ENCODE data around the gene SMIM5. TPM values are rescaled to one million over a fixed set of nuclear protein-coding genes. Genes with fewer than 3 reads are reported as not detected.

Gene SMIM5
- polyA plus RNA-seq, 1 donor from 2014 or later = 0.59 TPM

DNA sequence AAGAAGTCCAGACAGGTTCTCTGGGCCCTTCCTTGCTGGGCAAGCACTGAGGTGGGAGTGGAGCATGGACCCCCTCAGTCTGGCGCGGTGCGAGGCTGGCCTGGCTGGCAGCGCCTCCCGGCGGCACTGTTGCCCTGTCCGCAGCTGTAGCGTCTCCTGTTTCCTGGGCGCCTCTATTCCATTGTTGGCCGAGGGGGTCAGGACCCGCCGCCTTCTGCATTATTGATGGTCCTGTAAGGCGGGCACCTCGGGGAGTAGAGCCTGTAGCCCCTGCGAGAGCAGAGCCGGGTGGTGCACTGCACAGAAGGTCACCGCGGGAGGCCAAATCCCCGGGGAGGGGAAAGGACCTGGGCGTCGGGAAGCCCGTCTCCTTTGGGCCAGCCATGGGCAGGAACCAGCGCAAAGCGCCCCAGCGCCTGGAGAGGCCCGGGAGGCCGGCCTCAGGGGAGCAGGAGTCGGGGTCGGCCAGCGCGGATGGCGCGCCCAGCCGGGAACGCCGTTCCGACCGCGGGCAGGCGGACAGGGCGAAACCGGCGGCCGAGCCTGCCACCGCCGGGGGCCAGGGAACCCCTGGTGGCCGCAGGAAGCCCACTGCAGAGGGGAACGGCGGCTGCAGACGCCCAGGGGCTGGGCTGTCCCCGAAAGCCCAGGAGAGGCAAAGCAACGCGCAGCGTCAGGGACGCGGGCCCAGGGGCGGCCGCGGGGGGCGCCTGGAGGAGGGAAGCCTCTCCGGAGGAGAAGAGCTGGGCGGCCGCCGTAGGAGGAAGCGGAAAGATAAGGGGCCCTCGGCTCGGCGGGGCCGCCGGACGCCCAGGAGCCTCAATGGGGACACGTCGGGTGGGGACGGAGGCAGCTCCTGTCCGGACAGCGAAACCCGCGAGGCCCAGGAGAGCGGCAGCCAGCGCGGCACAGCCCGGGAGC, 45.3 kb upstream of the SMIM5 start, which contains the start of gene MYO15B:
Gene MYO15B (plus strand): TSS at position 126 of the 921 bp plus-strand sequence. CDS start 258 bp downstream, at position 384.
- H3K4me2 ChIP-seq (ENCODE audit: low read length) = no peak within 1 kb of the TSS

DNA sequence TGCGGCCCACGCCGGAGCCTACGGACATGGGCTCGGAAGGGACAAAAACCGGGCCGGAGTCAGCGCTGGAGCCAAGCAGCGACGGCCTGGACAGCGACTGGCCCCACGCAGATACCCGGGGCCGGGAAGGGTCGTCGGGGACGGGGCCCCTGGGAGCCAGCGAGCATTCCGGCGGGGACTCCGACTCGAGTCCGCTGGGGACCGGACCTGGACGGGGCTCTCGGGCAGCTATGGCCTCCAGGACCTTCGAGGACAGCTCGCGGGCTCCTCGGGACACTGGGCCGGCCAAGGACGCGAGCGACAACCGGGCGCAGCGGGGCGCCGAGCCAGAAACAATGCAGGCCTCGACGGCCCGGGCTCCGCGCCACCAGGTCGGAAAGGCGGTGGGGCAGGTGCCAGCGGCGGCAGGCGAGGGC, 44.6 kb upstream of the SMIM5 start:
- H3K9ac ChIP-seq (ENCODE audit: low read length) = no peak overlapping the region
- no peaks in the 10 kb centered on the region for H3K79me2 ChIP-seq (replicated peaks; ENCODE audit: insufficient read depth, low read length)
- no peaks in the 10 kb centered on the region for H3K9me3 ChIP-seq (ENCODE audit: low read length)
- H3K27ac ChIP-seq (ENCODE audit: low read length) = no peak overlapping the region
- H3F3A ChIP-seq (ENCODE audit: insufficient read depth, low read length, poor library complexity, severe bottlenecking) = no peaks in the 10 kb centered on the region
- peaks cover 25% of the 10 kb centered on the region for H3K27me3 ChIP-seq (ENCODE audit: insufficient read depth, low read depth, low read length)
- no peaks in the 10 kb centered on the region for H3K36me3 ChIP-seq (ENCODE audit: insufficient read depth, low read length)
- no peaks in the 10 kb centered on the region for H4K20me1 ChIP-seq (ENCODE audit: insufficient read depth)
- no peak overlapping the region for H3K4me2 ChIP-seq (ENCODE audit: low read length)
- H2AFZ ChIP-seq (ENCODE audit: low read depth, low read length) = no peak overlapping the region
- H3K4me3 ChIP-seq (ENCODE audit: low read length) = peak overlapping the region; percentile 35
- H3K9me2 ChIP-seq (ENCODE audit: insufficient read depth, low read length) = no peaks in the 10 kb centered on the region
- TF ChIP-seq, protein P1, sequence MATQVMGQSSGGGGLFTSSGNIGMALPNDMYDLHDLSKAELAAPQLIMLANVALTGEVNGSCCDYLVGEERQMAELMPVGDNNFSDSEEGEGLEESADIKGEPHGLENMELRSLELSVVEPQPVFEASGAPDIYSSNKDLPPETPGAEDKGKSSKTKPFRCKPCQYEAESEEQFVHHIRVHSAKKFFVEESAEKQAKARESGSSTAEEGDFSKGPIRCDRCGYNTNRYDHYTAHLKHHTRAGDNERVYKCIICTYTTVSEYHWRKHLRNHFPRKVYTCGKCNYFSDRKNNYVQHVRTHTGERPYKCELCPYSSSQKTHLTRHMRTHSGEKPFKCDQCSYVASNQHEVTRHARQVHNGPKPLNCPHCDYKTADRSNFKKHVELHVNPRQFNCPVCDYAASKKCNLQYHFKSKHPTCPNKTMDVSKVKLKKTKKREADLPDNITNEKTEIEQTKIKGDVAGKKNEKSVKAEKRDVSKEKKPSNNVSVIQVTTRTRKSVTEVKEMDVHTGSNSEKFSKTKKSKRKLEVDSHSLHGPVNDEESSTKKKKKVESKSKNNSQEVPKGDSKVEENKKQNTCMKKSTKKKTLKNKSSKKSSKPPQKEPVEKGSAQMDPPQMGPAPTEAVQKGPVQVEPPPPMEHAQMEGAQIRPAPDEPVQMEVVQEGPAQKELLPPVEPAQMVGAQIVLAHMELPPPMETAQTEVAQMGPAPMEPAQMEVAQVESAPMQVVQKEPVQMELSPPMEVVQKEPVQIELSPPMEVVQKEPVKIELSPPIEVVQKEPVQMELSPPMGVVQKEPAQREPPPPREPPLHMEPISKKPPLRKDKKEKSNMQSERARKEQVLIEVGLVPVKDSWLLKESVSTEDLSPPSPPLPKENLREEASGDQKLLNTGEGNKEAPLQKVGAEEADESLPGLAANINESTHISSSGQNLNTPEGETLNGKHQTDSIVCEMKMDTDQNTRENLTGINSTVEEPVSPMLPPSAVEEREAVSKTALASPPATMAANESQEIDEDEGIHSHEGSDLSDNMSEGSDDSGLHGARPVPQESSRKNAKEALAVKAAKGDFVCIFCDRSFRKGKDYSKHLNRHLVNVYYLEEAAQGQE (IDR thresholded peaks at IDR 0.05; ENCODE audit: borderline replicate concordance) = no peak
- TF ChIP-seq POLR2AphosphoS5 (IDR thresholded peaks at IDR 0.05) (no peak), TAF1 (IDR thresholded peaks at IDR 0.05; ENCODE audit: low read depth) (no peak), EZH2 (IDR thresholded peaks at IDR 0.05; ENCODE audit: borderline replicate concordance, insufficient read depth, low read length, poor library complexity, severe bottlenecking) (no peak), SMC3 (conservative IDR thresholded peaks at IDR 0.05; ENCODE audit: poor library complexity) (no peak), RAD21 (conservative IDR thresholded peaks at IDR 0.05) (no peak), MXI1 (conservative IDR thresholded peaks at IDR 0.05; ENCODE audit: poor library complexity, severe bottlenecking) (no peak)
- TF ChIP-seq, protein P2, sequence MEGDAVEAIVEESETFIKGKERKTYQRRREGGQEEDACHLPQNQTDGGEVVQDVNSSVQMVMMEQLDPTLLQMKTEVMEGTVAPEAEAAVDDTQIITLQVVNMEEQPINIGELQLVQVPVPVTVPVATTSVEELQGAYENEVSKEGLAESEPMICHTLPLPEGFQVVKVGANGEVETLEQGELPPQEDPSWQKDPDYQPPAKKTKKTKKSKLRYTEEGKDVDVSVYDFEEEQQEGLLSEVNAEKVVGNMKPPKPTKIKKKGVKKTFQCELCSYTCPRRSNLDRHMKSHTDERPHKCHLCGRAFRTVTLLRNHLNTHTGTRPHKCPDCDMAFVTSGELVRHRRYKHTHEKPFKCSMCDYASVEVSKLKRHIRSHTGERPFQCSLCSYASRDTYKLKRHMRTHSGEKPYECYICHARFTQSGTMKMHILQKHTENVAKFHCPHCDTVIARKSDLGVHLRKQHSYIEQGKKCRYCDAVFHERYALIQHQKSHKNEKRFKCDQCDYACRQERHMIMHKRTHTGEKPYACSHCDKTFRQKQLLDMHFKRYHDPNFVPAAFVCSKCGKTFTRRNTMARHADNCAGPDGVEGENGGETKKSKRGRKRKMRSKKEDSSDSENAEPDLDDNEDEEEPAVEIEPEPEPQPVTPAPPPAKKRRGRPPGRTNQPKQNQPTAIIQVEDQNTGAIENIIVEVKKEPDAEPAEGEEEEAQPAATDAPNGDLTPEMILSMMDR (IDR thresholded peaks at IDR 0.05; ENCODE audit: poor library complexity, severe bottlenecking) = no peak

More for the DNA sequence above, 45.3 kb upstream of the SMIM5 start, which contains the start of gene MYO15B:
- Histone ChIP-seq H3K9me3 (ENCODE audit: low read length) (no peaks in the 10 kb centered on the region), H4K20me1 (ENCODE audit: insufficient read depth) (no peaks in the 10 kb centered on the region), H3K9me2 (ENCODE audit: insufficient read depth, low read length) (no peaks in the 10 kb centered on the region), H3K27ac (ENCODE audit: low read length) (no peak within 1 kb of the TSS), H3K4me3 (ENCODE audit: low read length) (peak within 1 kb of the TSS; percentile 35), H3F3A (ENCODE audit: insufficient read depth, low read length, poor library complexity, severe bottlenecking) (no peaks in the 10 kb centered on the region), H2AFZ (ENCODE audit: low read depth, low read length) (no peak within 1 kb of the TSS), H3K27me3 (ENCODE audit: insufficient read depth, low read depth, low read length) (peaks cover 25% of the 10 kb centered on the region), H3K36me3 (ENCODE audit: insufficient read depth, low read length) (no peaks in the 10 kb centered on the region), H3K79me2 (replicated peaks; ENCODE audit: insufficient read depth, low read length) (no peaks in the 10 kb centered on the region), H3K9ac (ENCODE audit: low read length) (no peak within 1 kb of the TSS)
- TF ChIP-seq, protein P2 (IDR thresholded peaks at IDR 0.05; ENCODE audit: poor library complexity, severe bottlenecking) = no peak
- TF ChIP-seq POLR2AphosphoS5 (IDR thresholded peaks at IDR 0.05) (no peak), EZH2 (IDR thresholded peaks at IDR 0.05; ENCODE audit: borderline replicate concordance, insufficient read depth, low read length, poor library complexity, severe bottlenecking) (no peak), EP300 (conservative IDR thresholded peaks at IDR 0.05; ENCODE audit: poor library complexity, severe bottlenecking) (no peak), SMC3 (conservative IDR thresholded peaks at IDR 0.05; ENCODE audit: poor library complexity) (no peak), TAF1 (IDR thresholded peaks at IDR 0.05; ENCODE audit: low read depth) (no peak), RAD21 (conservative IDR thresholded peaks at IDR 0.05) (no peak), MXI1 (conservative IDR thresholded peaks at IDR 0.05; ENCODE audit: poor library complexity, severe bottlenecking) (no peak)
- TF ChIP-seq, protein P1 (IDR thresholded peaks at IDR 0.05; ENCODE audit: borderline replicate concordance) = no peak
